Measurements from ENCODE around the gene NODAL. TPM values are rescaled to one million over a fixed set of nuclear protein-coding genes. Genes with fewer than 3 reads are reported as not detected.

Gene NODAL
- polyA plus RNA-seq, 2 of the 4 experiments (the other 2 are of a cell fraction) = not detected

DNA sequence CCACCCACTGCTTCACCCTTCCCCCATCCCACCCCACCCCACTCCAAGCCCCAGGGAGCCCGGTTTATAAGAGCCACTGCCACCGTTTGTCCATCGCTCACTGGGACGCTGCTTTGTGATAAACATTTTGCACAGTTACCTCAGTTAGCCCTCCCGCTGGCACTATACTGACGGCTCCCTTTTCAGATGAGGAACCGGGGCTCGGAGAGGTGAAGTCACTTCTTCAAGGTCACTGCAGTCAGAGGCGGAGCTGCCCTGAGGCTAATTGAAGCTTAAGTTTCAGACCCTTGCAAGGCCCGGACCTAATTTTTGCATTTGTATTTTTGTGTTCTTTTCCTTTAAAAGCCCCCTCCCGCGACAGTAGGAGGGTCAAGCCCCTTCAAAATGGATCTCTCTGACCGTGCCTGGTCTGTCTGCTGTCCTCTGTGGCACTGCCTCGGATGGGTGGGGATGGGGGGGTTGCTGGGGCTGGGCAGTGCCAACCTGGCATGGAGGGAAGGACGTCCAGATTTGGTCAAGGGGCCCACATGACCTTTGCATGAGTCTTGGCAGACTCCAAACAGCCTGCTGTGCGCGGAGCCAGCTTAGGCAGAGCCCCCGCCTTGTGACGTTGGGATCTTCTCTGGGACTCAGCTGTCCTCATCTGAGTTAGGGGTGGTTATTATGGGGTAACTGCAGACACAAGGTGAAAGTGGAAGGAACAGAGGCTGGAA lies 17.7 kb upstream of the NODAL start (continued):
- TF ChIP-seq ELK1 (IDR thresholded peaks at IDR 0.05; ENCODE audit: low read depth, low read length) = no peak

DNA sequence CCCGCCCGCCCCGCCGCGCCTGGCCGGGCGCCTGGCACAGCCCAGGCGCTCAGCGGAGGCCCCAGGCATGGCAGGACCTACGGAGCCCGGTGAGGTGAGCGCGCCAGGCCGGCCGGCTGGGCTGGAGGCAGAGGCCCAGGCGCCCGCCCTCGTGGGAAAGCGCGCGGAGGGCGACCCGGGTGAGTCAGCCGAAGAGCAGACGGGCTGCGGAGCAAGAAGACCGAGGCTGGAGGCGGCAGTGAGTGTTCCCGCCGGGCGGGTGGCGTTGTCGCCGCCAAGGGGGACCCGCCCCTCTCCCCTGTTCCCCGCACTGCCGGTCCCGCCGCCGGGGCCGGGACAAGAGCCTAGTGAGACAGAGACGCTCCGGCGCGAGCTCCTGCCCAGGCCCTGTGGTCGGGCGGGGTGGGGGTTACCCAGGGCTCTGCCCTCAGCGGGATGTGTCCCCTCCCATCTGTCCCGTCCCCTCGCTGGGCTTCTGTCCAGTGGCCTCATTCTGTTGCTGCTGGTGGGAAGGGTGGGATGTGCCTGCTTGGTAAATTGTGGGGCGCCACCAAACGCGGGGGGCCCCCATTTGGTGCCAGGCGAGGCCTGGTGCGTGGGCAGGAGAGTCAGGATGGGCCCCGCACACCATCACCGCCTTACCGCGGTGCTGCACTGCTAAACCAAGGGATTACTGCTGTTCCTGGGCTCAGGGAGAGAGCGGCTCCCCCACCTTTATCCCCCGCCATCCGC lies 17.0 kb upstream of the NODAL start:
- Histone ChIP-seq H3K9me3 (no peaks in the 10 kb centered on the region), H3K27ac (peak overlapping the region in 1 of 2 experiments; percentile 67; a peak in 2 of 6 replicates), H3K4me3 (no peak overlapping the region), H3K4me2 (peak overlapping the region; percentile 40), H3K4me1 (peaks cover 5% of the 10 kb centered on the region)
- CTCF ChIA-PET = interaction anchor here (0.5 to 19.9 kb wide), 5 partner anchors 9 to 446 kb away, joined by 3 to 376 read pairs (median 49); no protein-coding TSS in a partner anchor
- ATAC-seq (peak; percentile 25 to 36; a peak in 3 of 6 replicates), DNase-seq (ENCODE audit: low read depth in 1 of 2, low spot score in 1 of 2) (no peak), FAIRE-seq (no peak)
- TF ChIP-seq HEYL (CRISPR knock-in tag; IDR thresholded peaks at IDR 0.05) (no peak), NFE2L2 (conservative IDR thresholded peaks at IDR 0.05; ENCODE audit: low read length) (no peak)
- TF ChIP-seq, protein P1, sequence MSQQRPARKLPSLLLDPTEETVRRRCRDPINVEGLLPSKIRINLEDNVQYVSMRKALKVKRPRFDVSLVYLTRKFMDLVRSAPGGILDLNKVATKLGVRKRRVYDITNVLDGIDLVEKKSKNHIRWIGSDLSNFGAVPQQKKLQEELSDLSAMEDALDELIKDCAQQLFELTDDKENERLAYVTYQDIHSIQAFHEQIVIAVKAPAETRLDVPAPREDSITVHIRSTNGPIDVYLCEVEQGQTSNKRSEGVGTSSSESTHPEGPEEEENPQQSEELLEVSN (IDR thresholded peaks at IDR 0.05; ENCODE audit: borderline replicate concordance, low read depth) = 0 out of 2 replicates have a peak, but pooled peaks have one; percentile 19
- POLR2A ChIA-PET = no interaction called here
- 69% methylated on average over 52 of the region's 62 CpGs for WGBS (ENCODE audit: missing lambda C conversion rate)

- FAIRE-seq = no peak
- Histone ChIP-seq H3K4me3 (no peak overlapping the region), H3K9me3 (no peaks in the 10 kb centered on the region), H3K27ac (0 out of 6 replicates have a peak overlapping the region, but pooled peaks of 1 of the 2 experiments have one; percentile 67), H3K4me2 (peak overlapping the region; percentile 40), H3K4me1 (peaks cover 5% of the 10 kb centered on the region)
- ATAC-seq = no peak
- TF ChIP-seq MAX (IDR thresholded peaks at IDR 0.05) (no peak), ZFP36 (IDR thresholded peaks at IDR 0.05; ENCODE audit: borderline replicate concordance, partially characterized antibody) (peak; percentile 57)
- TF ChIP-seq, protein P1 (IDR thresholded peaks at IDR 0.05; ENCODE audit: borderline replicate concordance, low read depth) = 0 out of 2 replicates have a peak, but pooled peaks have one; percentile 6
- ChIA-PET POLR2A (no interaction called here), CTCF (interaction anchor here (0.6 to 19.9 kb wide), 3 partner anchors 17 to 92 kb away, joined by 3 to 376 read pairs (median 3); no protein-coding TSS in a partner anchor)
- WGBS (ENCODE audit: missing lambda C conversion rate) = 83% methylated on average over 17 of the region's 17 CpGs
- no peak for DNase-seq (ENCODE audit: low read depth in 1 of 2, low spot score in 1 of 2)
Measured at GRCh38 chr10:70457759-70458305, 16.4 kb upstream of the NODAL start.

GRCh38 chr10:70456164-70456563 lies 14.7 kb upstream of the NODAL start:
- WGBS (ENCODE audit: missing lambda C conversion rate) = 54% methylated on average over 8 of the region's 8 CpGs
- Histone ChIP-seq H3K9me3 (no peaks in the 10 kb centered on the region), H3K27ac (no peak overlapping the region), H3K4me1 (no peaks in the 10 kb centered on the region), H3K4me2 (no peak overlapping the region), H3K4me3 (no peak overlapping the region)
- POLR2A ChIA-PET = no interaction called here
- CTCF ChIA-PET = interaction anchor here (0.9 to 19.9 kb wide), 2 partner anchors 77 to 447 kb away, joined by 3 to 376 read pairs; no protein-coding TSS in a partner anchor
- FAIRE-seq (no peak), ATAC-seq (no peak), DNase-seq (ENCODE audit: low read depth in 1 of 2, low spot score in 1 of 2) (no peak)
- TF ChIP-seq, protein P2, sequence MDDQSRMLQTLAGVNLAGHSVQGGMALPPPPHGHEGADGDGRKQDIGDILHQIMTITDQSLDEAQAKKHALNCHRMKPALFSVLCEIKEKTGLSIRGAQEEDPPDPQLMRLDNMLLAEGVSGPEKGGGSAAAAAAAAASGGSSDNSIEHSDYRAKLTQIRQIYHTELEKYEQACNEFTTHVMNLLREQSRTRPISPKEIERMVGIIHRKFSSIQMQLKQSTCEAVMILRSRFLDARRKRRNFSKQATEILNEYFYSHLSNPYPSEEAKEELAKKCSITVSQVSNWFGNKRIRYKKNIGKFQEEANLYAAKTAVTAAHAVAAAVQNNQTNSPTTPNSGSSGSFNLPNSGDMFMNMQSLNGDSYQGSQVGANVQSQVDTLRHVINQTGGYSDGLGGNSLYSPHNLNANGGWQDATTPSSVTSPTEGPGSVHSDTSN (IDR thresholded peaks at IDR 0.05) = no peak
- TF ChIP-seq MAX (IDR thresholded peaks at IDR 0.05) (no peak), HEYL (CRISPR knock-in tag; IDR thresholded peaks at IDR 0.05) (no peak), REST (IDR thresholded peaks at IDR 0.05) (no peak), RFX5 (IDR thresholded peaks at IDR 0.05) (no peak), ZFP36 (IDR thresholded peaks at IDR 0.05; ENCODE audit: borderline replicate concordance, partially characterized antibody) (no peak), MYC (IDR thresholded peaks at IDR 0.05; ENCODE audit: borderline replicate concordance, low read length) (no peak), POLR2A (IDR thresholded peaks at IDR 0.05; ENCODE audit: low read length) (no peak), FOXS1 (CRISPR knock-in tag; IDR thresholded peaks at IDR 0.05) (no peak), ZNF302 (CRISPR knock-in tag; IDR thresholded peaks at IDR 0.05) (no peak), KDM1A (IDR thresholded peaks at IDR 0.05; ENCODE audit: low read depth) (no peak), BHLHE40 (IDR thresholded peaks at IDR 0.05; ENCODE audit: low read depth, low read length) (no peak)
- TF ChIP-seq, protein P3, sequence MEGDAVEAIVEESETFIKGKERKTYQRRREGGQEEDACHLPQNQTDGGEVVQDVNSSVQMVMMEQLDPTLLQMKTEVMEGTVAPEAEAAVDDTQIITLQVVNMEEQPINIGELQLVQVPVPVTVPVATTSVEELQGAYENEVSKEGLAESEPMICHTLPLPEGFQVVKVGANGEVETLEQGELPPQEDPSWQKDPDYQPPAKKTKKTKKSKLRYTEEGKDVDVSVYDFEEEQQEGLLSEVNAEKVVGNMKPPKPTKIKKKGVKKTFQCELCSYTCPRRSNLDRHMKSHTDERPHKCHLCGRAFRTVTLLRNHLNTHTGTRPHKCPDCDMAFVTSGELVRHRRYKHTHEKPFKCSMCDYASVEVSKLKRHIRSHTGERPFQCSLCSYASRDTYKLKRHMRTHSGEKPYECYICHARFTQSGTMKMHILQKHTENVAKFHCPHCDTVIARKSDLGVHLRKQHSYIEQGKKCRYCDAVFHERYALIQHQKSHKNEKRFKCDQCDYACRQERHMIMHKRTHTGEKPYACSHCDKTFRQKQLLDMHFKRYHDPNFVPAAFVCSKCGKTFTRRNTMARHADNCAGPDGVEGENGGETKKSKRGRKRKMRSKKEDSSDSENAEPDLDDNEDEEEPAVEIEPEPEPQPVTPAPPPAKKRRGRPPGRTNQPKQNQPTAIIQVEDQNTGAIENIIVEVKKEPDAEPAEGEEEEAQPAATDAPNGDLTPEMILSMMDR (IDR thresholded peaks at IDR 0.05) = no peak

All from A549 (cell line).